Naive B cell (primary cell): ENCODE data around the gene OR5J2. TPM values are rescaled to one million over a fixed set of nuclear protein-coding genes. Genes with fewer than 3 reads are reported as not detected.
"Not testable (repeated sequence)": the region's sequence is repeated elsewhere in the genome, so short reads cannot be mapped to it uniquely, and the experiment has no call there.

Source experiments
- ATAC-seq, 2 donors: fragments of 150-1000 bp; cut with Tn5 transposase; 2 replicates each; pipeline ENCODE4 v1.10.0; 2021; ENCODE audit warnings: low read depth in 2 of 2, mild to moderate bottlenecking in 2 of 2, moderate library complexity in 2 of 2
- DNase-seq: peaks from one replicate; pipeline ENCODE4 v3.0.0; 2022
- H3K27ac Mint-ChIP-seq, 6 donors: one replicate each; pipeline ENCODE4 v1.8.0; 2020 to 2022; ENCODE audit warnings: mild to moderate bottlenecking in 6 of 6, mixed read lengths in 6 of 6, moderate library complexity in 5 of 6, inconsistent platforms in 2 of 6
- H3K27me3 Mint-ChIP-seq, 3 donors: one replicate each; pipeline ENCODE4 v1.8.0; 2021 to 2022; ENCODE audit warnings: mixed read lengths in 3 of 3, mild to moderate bottlenecking in 1 of 3
- H3K36me3 Mint-ChIP-seq, 2 donors: one replicate each; pipeline ENCODE4 v1.8.0; 2020 to 2022; ENCODE audit warnings: mixed read lengths in 2 of 2, inconsistent platforms in 1 of 2, mild to moderate bottlenecking in 1 of 2
- H3K4me1 Mint-ChIP-seq, 3 donors: one replicate each; pipeline ENCODE4 v1.8.0; 2020 to 2022; ENCODE audit warnings: mixed read lengths in 3 of 3, inconsistent platforms in 1 of 3, mild to moderate bottlenecking in 1 of 3, moderate library complexity in 1 of 3
- H3K4me3 Mint-ChIP-seq, 8 donors: one replicate each; pipeline ENCODE4 v1.8.0; 2020 to 2022; ENCODE audit warnings: mild to moderate bottlenecking in 8 of 8, mixed read lengths in 8 of 8, moderate library complexity in 8 of 8, inconsistent platforms in 2 of 8
- H3K9me3 Mint-ChIP-seq, 7 donors: one replicate each; pipeline ENCODE4 v1.8.0; 2020 to 2022; ENCODE audit warnings: mixed read lengths in 7 of 7, mild to moderate bottlenecking in 5 of 7, inconsistent platforms in 2 of 7, moderate library complexity in 1 of 7
- polyA plus RNA-seq, 6 donors: library from polyadenylated mRNA; unstranded; fragments of 300-500 nt; fragmentation: Illumina TruSeq; gene quantifications; one replicate each; pipeline ENCODE4 v1.2.3, GENCODE V29; 2021; ENCODE audit warnings: low read depth in 6 of 6

OR5J2 gene
- polyA plus RNA-seq = not detected

- ATAC-seq (no peak), DNase-seq (no peak)
- Mint-ChIP-seq H3K4me1 (no peaks in the 10 kb centered on the region), H3K27me3 (no peaks in the 10 kb centered on the region), H3K27ac (no peak within 1 kb of the TSS), H3K4me3 (no peak within 1 kb of the TSS), H3K9me3 (peaks cover 4 to 17% (median 6%) of the 10 kb centered on the region in 7 donors), H3K36me3 (no peaks in the 10 kb centered on the region)
Observed at GRCh38 chr11:56176318-56176717, at the start of gene OR5J2. OR5J2 (plus strand) TSS chr11:56176618; CDS start chr11:56176618, 0 bp downstream.

GRCh38 chr11:56140151-56140661, 36.2 kb upstream of the OR5J2 start, which contains the start of gene OR8J3:
OR8J3 (minus strand) TSS chr11:56140201; CDS start chr11:56137718, 2,483 bp downstream.
- peaks cover 0 to 39% (median 4%) of the 10 kb centered on the region in 7 donors for H3K9me3 Mint-ChIP-seq
- H3K36me3 Mint-ChIP-seq = no peaks in the 10 kb centered on the region
- no peak within 1 kb of the TSS for H3K4me3 Mint-ChIP-seq
- no peak within 1 kb of the TSS for H3K27ac Mint-ChIP-seq
- ATAC-seq (no peak), DNase-seq (no peak)
- H3K27me3 Mint-ChIP-seq = no peaks in the 10 kb centered on the region
- H3K4me1 Mint-ChIP-seq = no peaks in the 10 kb centered on the region

GRCh38 chr11:56143681-56144080, 32.7 kb upstream of the OR5J2 start:
- not testable (repeated sequence) for H3K4me3 Mint-ChIP-seq, H3K36me3 Mint-ChIP-seq, DNase-seq, H3K4me1 Mint-ChIP-seq, ATAC-seq, H3K27ac Mint-ChIP-seq, H3K27me3 Mint-ChIP-seq
- H3K9me3 Mint-ChIP-seq = peaks cover 0 to 22% (median 4%) of the 10 kb centered on the region in 7 donors

- no peak for DNase-seq
- H3K27me3 Mint-ChIP-seq = no peaks in the 10 kb centered on the region
- H3K9me3 Mint-ChIP-seq = peaks cover 2 to 26% (median 18%) of the 10 kb centered on the region in 7 donors
- H3K27ac Mint-ChIP-seq = no peak overlapping the region
- no peak overlapping the region for H3K4me3 Mint-ChIP-seq
- H3K4me1 Mint-ChIP-seq = no peaks in the 10 kb centered on the region
- ATAC-seq = no peak
- H3K36me3 Mint-ChIP-seq = no peaks in the 10 kb centered on the region
Observed at GRCh38 chr11:56151376-56151775, 25.0 kb upstream of the OR5J2 start.

DNA sequence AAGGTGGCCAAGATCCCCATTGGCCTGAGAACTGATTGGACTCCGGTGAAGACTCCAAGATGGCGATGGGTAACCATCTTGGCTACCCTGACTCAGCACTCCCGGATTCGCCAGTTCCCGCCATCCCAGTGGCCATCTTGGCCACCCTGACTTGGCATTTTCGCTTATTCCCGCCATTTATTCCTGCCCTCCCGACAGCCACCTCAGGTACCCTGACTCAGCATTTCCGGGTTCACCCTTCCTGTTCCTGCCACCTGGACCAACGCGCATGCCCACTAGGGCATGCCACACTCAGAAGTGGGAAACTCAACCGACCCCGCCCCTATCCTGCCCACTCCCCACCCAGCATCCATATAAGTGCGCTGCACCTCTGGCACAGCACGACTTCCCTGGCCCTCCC, 24.1 kb upstream of the OR5J2 start:
- H3K27me3 Mint-ChIP-seq = no peaks in the 10 kb centered on the region
- no peaks in the 10 kb centered on the region for H3K36me3 Mint-ChIP-seq
- H3K4me1 Mint-ChIP-seq = no peaks in the 10 kb centered on the region
- DNase-seq = no peak
- H3K9me3 Mint-ChIP-seq = peaks cover 8 to 28% (median 20%) of the 10 kb centered on the region in 7 donors
- H3K4me3 Mint-ChIP-seq = no peak overlapping the region
- H3K27ac Mint-ChIP-seq = no peak overlapping the region
- no peak for ATAC-seq

DNA sequence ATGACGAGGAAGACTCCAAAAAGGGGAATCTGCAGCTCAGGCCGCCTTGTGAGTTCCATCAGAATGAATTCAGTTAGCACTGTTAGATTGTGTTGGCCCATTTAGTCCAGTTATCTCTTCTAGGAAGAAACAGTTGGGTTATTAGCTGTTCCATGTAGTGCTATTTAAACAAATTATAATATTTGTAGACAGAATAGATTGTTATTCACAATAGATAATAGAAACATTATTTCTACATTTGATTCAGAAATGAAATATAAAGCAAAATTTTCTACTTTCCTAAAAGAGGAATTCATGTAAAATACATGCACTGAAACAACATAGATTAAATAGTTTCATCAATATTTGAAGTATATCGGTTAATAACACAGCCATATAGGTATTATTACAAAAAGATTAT, 16.2 kb upstream of the OR5J2 start, which contains the start of gene OR8K5:
OR8K5 (minus strand) TSS at position 101 of the 400 bp plus-strand sequence; CDS start at position 101, 0 bp downstream.
- Mint-ChIP-seq H3K27ac (no peak within 1 kb of the TSS), H3K9me3 (peaks cover 4 to 19% (median 12%) of the 10 kb centered on the region in 7 donors), H3K27me3 (no peaks in the 10 kb centered on the region), H3K4me3 (no peak within 1 kb of the TSS), H3K4me1 (no peaks in the 10 kb centered on the region), H3K36me3 (no peaks in the 10 kb centered on the region)
- ATAC-seq (no peak), DNase-seq (no peak)

- H3K4me3 Mint-ChIP-seq = no peak overlapping the region
- H3K4me1 Mint-ChIP-seq = no peaks in the 10 kb centered on the region
- H3K36me3 Mint-ChIP-seq = no peaks in the 10 kb centered on the region
- no peak for ATAC-seq
- H3K27ac Mint-ChIP-seq = no peak overlapping the region
- peaks cover 0 to 8% (median 5%) of the 10 kb centered on the region in 7 donors for H3K9me3 Mint-ChIP-seq
- no peak for DNase-seq
- no peaks in the 10 kb centered on the region for H3K27me3 Mint-ChIP-seq
Observed at GRCh38 chr11:56163804-56164203, 12.6 kb upstream of the OR5J2 start.

GRCh38 chr11:56172256-56172830, 4.1 kb upstream of the OR5J2 start:
- H3K9me3 Mint-ChIP-seq = peaks cover 0 to 5% (median 3%) of the 10 kb centered on the region in 7 donors
- H3K4me1 Mint-ChIP-seq = peaks cover 0 to 4% (median 0%) of the 10 kb centered on the region in 3 donors
- no peak overlapping the region for H3K4me3 Mint-ChIP-seq
- H3K27me3 Mint-ChIP-seq = no peaks in the 10 kb centered on the region
- ATAC-seq (no peak), DNase-seq (no peak)
- H3K36me3 Mint-ChIP-seq = no peaks in the 10 kb centered on the region
- no peak overlapping the region for H3K27ac Mint-ChIP-seq

DNA sequence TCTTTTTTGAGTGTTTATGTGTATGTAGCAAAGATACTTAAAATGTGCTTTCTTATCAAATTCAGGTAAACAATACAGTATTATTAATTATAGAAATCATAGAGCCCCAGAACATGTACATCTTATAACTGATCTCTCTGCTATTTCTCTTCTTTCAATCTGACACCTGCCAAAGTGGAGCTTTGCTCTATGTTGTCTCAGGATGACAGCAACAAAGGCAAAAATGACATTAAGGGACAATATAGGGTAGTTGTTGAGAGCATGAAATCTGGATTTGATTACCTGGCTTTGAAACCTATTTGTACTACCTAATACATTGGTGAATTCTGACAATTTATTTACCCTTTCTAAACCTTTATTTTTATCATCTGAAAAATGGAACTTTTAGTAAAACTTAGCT, 7.0 kb downstream of the OR5J2 start:
- Mint-ChIP-seq H3K27me3 (no peaks in the 10 kb centered on the region), H3K9me3 (peaks cover 10 to 30% (median 17%) of the 10 kb centered on the region in 7 donors), H3K27ac (no peak overlapping the region), H3K36me3 (no peaks in the 10 kb centered on the region), H3K4me3 (no peak overlapping the region), H3K4me1 (no peaks in the 10 kb centered on the region)
- DNase-seq = no peak
- ATAC-seq = no peak

- ATAC-seq (no peak), DNase-seq (no peak)
- Mint-ChIP-seq H3K4me1 (no peaks in the 10 kb centered on the region), H3K27ac (no peak overlapping the region), H3K9me3 (peaks cover 3 to 11% (median 5%) of the 10 kb centered on the region in 7 donors), H3K4me3 (no peak overlapping the region), H3K27me3 (no peaks in the 10 kb centered on the region), H3K36me3 (no peaks in the 10 kb centered on the region)
Observed at GRCh38 chr11:56188602-56189001, 12.2 kb downstream of the OR5J2 start.

DNA sequence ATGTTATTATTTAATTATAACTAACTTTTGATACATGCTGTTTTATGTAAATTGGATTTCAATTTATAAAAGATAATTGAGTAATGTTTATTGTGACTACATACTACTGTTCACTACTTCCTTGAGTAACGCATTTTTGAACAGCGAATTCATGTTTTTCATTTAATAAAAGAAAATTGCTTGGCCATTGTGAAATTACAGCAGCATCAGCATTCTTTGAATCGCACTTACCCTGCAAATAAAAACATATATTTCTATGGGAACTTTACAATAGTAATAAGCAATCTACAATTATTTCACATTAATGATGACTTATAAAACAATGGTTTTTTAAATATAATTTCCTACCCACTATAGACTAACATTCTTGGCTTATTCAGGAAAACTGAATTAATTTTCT, 20.3 kb downstream of the OR5J2 start:
- peaks cover 0 to 11% (median 6%) of the 10 kb centered on the region in 7 donors for H3K9me3 Mint-ChIP-seq
- ATAC-seq (no peak), DNase-seq (no peak)
- H3K4me1 Mint-ChIP-seq = no peaks in the 10 kb centered on the region
- H3K36me3 Mint-ChIP-seq = no peaks in the 10 kb centered on the region
- H3K27me3 Mint-ChIP-seq = no peaks in the 10 kb centered on the region
- no peak overlapping the region for H3K27ac Mint-ChIP-seq
- H3K4me3 Mint-ChIP-seq = no peak overlapping the region

DNA sequence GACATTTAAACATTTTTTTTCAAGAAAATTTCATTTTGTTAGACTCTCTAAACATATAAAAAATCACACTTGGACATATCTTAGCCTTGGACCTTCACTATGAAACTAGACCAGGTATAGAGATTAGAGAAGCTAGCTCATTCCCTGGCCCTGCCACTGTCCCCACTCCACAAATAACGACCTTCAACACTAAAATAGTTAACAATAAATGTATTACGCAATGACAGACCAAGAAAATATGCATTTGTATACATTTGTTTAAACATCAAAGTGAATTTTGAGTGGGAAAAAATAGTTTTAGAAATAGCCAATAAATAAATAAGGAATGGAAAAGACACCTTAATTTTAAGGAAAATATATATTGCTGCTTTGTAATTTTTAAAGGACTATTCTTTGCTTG, 20.9 kb downstream of the OR5J2 start:
- no peaks in the 10 kb centered on the region for H3K36me3 Mint-ChIP-seq
- peaks cover 0 to 11% (median 6%) of the 10 kb centered on the region in 7 donors for H3K9me3 Mint-ChIP-seq
- no peak for DNase-seq
- H3K27me3 Mint-ChIP-seq = no peaks in the 10 kb centered on the region
- no peak overlapping the region for H3K4me3 Mint-ChIP-seq
- no peaks in the 10 kb centered on the region for H3K4me1 Mint-ChIP-seq
- ATAC-seq = no peak
- H3K27ac Mint-ChIP-seq = no peak overlapping the region

DNA sequence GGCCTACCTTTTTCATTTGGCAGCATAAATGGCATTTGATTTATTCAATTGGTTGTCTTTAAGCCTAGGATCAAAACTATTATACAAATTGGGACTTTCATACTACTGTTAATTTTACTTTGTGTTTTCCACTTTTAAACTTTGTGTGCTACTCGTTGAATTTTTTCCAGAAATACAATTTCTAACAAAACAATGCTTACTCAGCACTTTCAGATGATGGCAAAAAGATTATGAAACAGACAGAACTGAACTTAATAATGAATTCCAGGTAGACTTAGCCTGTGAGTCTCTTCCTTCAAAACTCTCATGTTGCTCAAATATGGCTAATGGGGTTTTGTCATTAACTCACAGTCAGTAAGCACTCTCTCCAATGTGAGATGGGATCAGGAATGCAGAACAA, 31.4 kb downstream of the OR5J2 start:
- Mint-ChIP-seq H3K27me3 (no peaks in the 10 kb centered on the region), H3K36me3 (no peaks in the 10 kb centered on the region), H3K4me3 (no peak overlapping the region), H3K27ac (no peak overlapping the region), H3K9me3 (peaks cover 0 to 11% (median 6%) of the 10 kb centered on the region in 7 donors), H3K4me1 (no peaks in the 10 kb centered on the region)
- DNase-seq (no peak), ATAC-seq (no peak)

GRCh38 chr11:56214537-56214936, 38.1 kb downstream of the OR5J2 start:
- Mint-ChIP-seq H3K36me3 (no peaks in the 10 kb centered on the region), H3K27ac (no peak overlapping the region), H3K4me1 (no peaks in the 10 kb centered on the region), H3K9me3 (peaks cover 6 to 27% (median 21%) of the 10 kb centered on the region in 7 donors), H3K27me3 (no peaks in the 10 kb centered on the region), H3K4me3 (no peak overlapping the region)
- ATAC-seq (no peak), DNase-seq (no peak)
